ENCODE data around the gene TAOK1.

Gene TAOK1

DNA sequence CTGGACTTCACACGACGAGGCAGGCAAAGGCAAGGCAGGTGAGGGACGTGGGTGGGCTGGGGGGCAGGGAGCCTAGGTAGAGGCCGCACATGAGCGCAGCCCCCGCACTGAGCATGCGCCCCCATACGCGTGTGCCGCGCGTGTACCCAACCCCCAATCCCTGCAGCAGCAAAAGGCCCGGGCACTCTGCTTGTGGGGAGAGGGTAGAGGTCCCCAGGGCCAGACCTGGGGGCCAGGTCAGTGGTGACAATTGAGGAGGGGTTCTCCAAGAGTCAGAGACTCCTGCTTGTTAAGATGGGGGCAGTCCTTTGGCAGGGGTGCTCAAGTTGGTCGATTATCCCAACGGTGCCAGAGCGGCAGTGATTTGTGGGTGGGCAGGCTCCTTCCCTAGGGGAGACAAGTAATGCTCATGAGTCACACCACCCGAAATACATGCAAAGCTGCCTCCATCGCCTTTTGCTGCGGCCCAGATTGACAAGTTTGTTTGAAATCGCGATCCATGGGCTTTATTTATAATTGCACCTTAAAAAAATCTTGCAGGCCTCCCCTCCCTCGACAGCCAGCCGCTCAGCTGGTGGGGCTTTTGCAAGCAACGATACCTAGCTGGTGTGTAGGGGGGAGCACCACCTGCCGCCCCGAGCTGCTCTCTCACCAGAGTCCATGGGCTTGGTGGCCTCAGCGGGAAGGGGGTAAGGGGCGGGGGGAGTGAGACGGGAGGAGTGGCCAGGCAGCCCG is 200.4 kb downstream of the TAOK1 start:
- POLR2A ChIA-PET: interaction anchor here (1.0 to 2.6 kb wide), 6 partner anchors 10 to 220 kb away, joined by 3 to 28 read pairs (median 6); partner anchors contain the start of genes ABHD15 and TP53I13
- TF ChIP-seq ZNF600 (tag by site-specific recombination; IDR thresholded peaks at IDR 0.05): peak; percentile 34; the same call in 1 of the 2 replicates
- TF ChIP-seq ZNF621 (tag by site-specific recombination; IDR thresholded peaks at IDR 0.05): no peak
- TF ChIP-seq ZNF76 (tag by site-specific recombination; IDR thresholded peaks at IDR 0.05; ENCODE audit: borderline replicate concordance, low read depth): peak; percentile 12; the same call in 1 of the 2 replicates
- no peak for TF ChIP-seq ZNF48 (tag by site-specific recombination; IDR thresholded peaks at IDR 0.05)
- TF ChIP-seq, protein P1, sequence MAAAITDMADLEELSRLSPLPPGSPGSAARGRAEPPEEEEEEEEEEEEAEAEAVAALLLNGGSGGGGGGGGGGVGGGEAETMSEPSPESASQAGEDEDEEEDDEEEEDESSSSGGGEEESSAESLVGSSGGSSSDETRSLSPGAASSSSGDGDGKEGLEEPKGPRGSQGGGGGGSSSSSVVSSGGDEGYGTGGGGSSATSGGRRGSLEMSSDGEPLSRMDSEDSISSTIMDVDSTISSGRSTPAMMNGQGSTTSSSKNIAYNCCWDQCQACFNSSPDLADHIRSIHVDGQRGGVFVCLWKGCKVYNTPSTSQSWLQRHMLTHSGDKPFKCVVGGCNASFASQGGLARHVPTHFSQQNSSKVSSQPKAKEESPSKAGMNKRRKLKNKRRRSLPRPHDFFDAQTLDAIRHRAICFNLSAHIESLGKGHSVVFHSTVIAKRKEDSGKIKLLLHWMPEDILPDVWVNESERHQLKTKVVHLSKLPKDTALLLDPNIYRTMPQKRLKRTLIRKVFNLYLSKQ (tag by site-specific recombination; IDR thresholded peaks at IDR 0.05; ENCODE audit: borderline replicate concordance): no peak
- TF ChIP-seq, protein P2, sequence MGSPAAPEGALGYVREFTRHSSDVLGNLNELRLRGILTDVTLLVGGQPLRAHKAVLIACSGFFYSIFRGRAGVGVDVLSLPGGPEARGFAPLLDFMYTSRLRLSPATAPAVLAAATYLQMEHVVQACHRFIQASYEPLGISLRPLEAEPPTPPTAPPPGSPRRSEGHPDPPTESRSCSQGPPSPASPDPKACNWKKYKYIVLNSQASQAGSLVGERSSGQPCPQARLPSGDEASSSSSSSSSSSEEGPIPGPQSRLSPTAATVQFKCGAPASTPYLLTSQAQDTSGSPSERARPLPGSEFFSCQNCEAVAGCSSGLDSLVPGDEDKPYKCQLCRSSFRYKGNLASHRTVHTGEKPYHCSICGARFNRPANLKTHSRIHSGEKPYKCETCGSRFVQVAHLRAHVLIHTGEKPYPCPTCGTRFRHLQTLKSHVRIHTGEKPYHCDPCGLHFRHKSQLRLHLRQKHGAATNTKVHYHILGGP (tag by site-specific recombination; IDR thresholded peaks at IDR 0.05): no peak
- no peak for TF ChIP-seq ZNF549 (tag by site-specific recombination; IDR thresholded peaks at IDR 0.05)
- TF ChIP-seq ZNF585B (tag by site-specific recombination; IDR thresholded peaks at IDR 0.05): no peak
- TF ChIP-seq SP7 (tag by site-specific recombination; IDR thresholded peaks at IDR 0.05): peak; percentile 47
- TF ChIP-seq ZNF629 (tag by site-specific recombination; IDR thresholded peaks at IDR 0.05): peak; percentile 7; the same call in 1 of the 2 replicates
- TF ChIP-seq ZBTB20 (tag by site-specific recombination; IDR thresholded peaks at IDR 0.05): peak; percentile 77
- no peak for TF ChIP-seq REPIN1 (tag by site-specific recombination; IDR thresholded peaks at IDR 0.05; ENCODE audit: low read depth)
- no peak for TF ChIP-seq ZNF670 (tag by site-specific recombination; IDR thresholded peaks at IDR 0.05; ENCODE audit: low read depth)
- TF ChIP-seq IKZF3 (tag by site-specific recombination; IDR thresholded peaks at IDR 0.05): 0 out of 2 replicates have a peak, but pooled peaks have one; percentile 28
- no peak for TF ChIP-seq MZF1 (tag by site-specific recombination; IDR thresholded peaks at IDR 0.05; ENCODE audit: borderline replicate concordance)
- TF ChIP-seq ZFP69B (tag by site-specific recombination; IDR thresholded peaks at IDR 0.05): no peak
- TF ChIP-seq, protein P3, sequence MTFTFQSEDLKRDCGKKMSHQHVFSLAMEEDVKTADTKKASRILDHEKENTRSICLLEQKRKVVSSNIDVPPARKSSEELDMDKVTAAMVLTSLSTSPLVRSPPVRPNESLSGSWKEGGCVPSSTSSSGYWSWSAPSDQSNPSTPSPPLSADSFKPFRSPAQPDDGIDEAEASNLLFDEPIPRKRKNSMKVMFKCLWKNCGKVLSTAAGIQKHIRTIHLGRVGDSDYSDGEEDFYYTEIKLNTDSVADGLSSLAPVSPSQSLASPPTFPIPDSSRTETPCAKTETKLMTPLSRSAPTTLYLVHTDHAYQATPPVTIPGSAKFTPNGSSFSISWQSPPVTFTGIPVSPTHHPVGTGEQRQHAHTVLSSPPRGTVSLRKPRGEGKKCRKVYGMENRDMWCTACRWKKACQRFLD (tag by site-specific recombination; IDR thresholded peaks at IDR 0.05): no peak
- TF ChIP-seq ZNF654 (tag by site-specific recombination; IDR thresholded peaks at IDR 0.05; ENCODE audit: low read depth): no peak
- no peak for TF ChIP-seq ZNF776 (tag by site-specific recombination; IDR thresholded peaks at IDR 0.05; ENCODE audit: borderline replicate concordance)
- 0 out of 2 replicates have a peak, but pooled peaks have one; percentile 26 for TF ChIP-seq ZNF423 (tag by site-specific recombination; IDR thresholded peaks at IDR 0.05)
- no peak for TF ChIP-seq HOXC10 (CRISPR knock-in tag; IDR thresholded peaks at IDR 0.05)
- TF ChIP-seq ZBTB48 (tag by site-specific recombination; IDR thresholded peaks at IDR 0.05): 0 out of 2 replicates have a peak, but pooled peaks have one; percentile 24
- TF ChIP-seq GLIS1 (tag by site-specific recombination; IDR thresholded peaks at IDR 0.05): peak; percentile 20; the same call in 1 of the 2 replicates
- TF ChIP-seq BCL11A (tag by site-specific recombination; IDR thresholded peaks at IDR 0.05; ENCODE audit: low read depth): 0 out of 2 replicates have a peak, but pooled peaks have one; percentile 24
- TF ChIP-seq, protein P4, sequence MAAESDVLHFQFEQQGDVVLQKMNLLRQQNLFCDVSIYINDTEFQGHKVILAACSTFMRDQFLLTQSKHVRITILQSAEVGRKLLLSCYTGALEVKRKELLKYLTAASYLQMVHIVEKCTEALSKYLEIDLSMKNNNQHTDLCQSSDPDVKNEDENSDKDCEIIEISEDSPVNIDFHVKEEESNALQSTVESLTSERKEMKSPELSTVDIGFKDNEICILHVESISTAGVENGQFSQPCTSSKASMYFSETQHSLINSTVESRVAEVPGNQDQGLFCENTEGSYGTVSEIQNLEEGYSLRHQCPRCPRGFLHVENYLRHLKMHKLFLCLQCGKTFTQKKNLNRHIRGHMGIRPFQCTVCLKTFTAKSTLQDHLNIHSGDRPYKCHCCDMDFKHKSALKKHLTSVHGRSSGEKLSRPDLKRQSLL (tag by site-specific recombination; IDR thresholded peaks at IDR 0.05): peak; percentile 75; the same call in 1 of the 2 replicates
- TF ChIP-seq ZBTB17 (tag by site-specific recombination; IDR thresholded peaks at IDR 0.05): no peak
- TF ChIP-seq ZFP3 (tag by site-specific recombination; IDR thresholded peaks at IDR 0.05; ENCODE audit: low read depth): no peak
- TF ChIP-seq, protein P5, sequence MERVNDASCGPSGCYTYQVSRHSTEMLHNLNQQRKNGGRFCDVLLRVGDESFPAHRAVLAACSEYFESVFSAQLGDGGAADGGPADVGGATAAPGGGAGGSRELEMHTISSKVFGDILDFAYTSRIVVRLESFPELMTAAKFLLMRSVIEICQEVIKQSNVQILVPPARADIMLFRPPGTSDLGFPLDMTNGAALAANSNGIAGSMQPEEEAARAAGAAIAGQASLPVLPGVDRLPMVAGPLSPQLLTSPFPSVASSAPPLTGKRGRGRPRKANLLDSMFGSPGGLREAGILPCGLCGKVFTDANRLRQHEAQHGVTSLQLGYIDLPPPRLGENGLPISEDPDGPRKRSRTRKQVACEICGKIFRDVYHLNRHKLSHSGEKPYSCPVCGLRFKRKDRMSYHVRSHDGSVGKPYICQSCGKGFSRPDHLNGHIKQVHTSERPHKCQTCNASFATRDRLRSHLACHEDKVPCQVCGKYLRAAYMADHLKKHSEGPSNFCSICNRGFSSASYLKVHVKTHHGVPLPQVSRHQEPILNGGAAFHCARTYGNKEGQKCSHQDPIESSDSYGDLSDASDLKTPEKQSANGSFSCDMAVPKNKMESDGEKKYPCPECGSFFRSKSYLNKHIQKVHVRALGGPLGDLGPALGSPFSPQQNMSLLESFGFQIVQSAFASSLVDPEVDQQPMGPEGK (tag by site-specific recombination; IDR thresholded peaks at IDR 0.05): peak; percentile 38
- TF ChIP-seq GFI1B (tag by site-specific recombination; IDR thresholded peaks at IDR 0.05): peak; percentile 89
- TF ChIP-seq GLI4 (tag by site-specific recombination; IDR thresholded peaks at IDR 0.05): no peak
- TF ChIP-seq ZSCAN16 (tag by site-specific recombination; IDR thresholded peaks at IDR 0.05): no peak

More for the DNA sequence above, 200.4 kb downstream of the TAOK1 start:
- peak overlapping the region; percentile 82 for H3K27ac ChIP-seq (ENCODE audit: extremely low read depth, low read depth, low read length)
- peaks cover 30% of the 10 kb centered on the region for H3K4me1 ChIP-seq (ENCODE audit: control insufficient read depth, insufficient read depth, low read length)
- H3K9me3 ChIP-seq (ENCODE audit: control insufficient read depth, insufficient read depth, low read depth, low read length): no peaks in the 10 kb centered on the region
- H3K36me3 ChIP-seq (ENCODE audit: control insufficient read depth in 2 of 2, insufficient read depth in 1 of 2, low read length in 2 of 2): peaks cover 0 to 6% of the 10 kb centered on the region in 2 experiments; a peak in 1 of 3 replicates
- CTCF ChIA-PET: interaction anchor here (0.5 to 5.1 kb wide), 12 partner anchors 10 to 445 kb away, joined by 3 to 74 read pairs (median 10); partner anchors contain the start of genes ABHD15, MYO18A and TP53I13
- no peak overlapping the region for H3K4me3 ChIP-seq (ENCODE audit: low read depth, low read length)

Data from HEK293 (cell line).